Measurements from ENCODE around the gene PPARG. TPM values are rescaled to one million over a fixed set of nuclear protein-coding genes. Genes with fewer than 3 reads are reported as not detected.

PPARG gene
- polyA plus RNA-seq, 1 donor (not counting 4 experiments of a cell fraction or from before 2014, with no cell fraction given): 3.1 TPM

DNA sequence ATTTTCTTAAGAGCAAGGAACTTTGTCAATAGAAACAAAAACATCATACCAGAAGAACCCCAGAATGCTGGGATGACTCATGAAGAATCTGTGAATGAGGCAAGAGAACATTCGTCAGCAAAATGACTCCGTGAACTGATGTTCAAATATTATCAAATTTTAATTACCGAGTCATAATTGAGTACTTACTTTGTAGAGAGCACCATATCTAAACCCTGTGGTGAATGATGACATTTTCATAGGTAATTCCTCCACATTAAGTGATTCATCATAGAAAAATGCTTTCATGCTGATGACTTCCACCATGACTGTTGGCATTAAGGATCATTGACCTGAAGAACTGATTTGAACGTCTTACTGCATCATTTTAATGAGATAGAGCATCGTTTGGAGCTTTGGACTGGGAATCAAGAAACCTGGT lies 56.3 kb downstream of the PPARG start:
- Histone ChIP-seq H3K27ac (ENCODE audit: control insufficient read depth, insufficient read depth, low read length) (no peak overlapping the region), H3K9me3 (ENCODE audit: control insufficient read depth, low read depth, low read length) (no peaks in the 10 kb centered on the region), H3K9ac (ENCODE audit: control insufficient read depth, extremely low read depth, insufficient read depth, low read length) (no peak overlapping the region), H4K20me1 (ENCODE audit: control insufficient read depth, extremely low read depth, insufficient read depth, low read length) (no peaks in the 10 kb centered on the region), H3K4me1 (ENCODE audit: control insufficient read depth, extremely low read depth, insufficient read depth, low read length) (peaks cover 19% of the 10 kb centered on the region), H3K4me3 (ENCODE audit: control insufficient read depth in 2 of 3, extremely low read depth in 1 of 3, insufficient read depth in 2 of 3, low read depth in 1 of 3, low read length in 3 of 3) (no peak overlapping the region), H3K4me2 (ENCODE audit: control insufficient read depth, extremely low read depth, insufficient read depth, low read depth, low read length) (peak overlapping the region; percentile 59), H3K79me2 (ENCODE audit: control insufficient read depth, insufficient read depth, low read length) (no peaks in the 10 kb centered on the region), H3K36me3 (ENCODE audit: control insufficient read depth in 2 of 2, extremely low read depth in 1 of 2, insufficient read depth in 2 of 2, low read length in 2 of 2) (no peaks in the 10 kb centered on the region), H3K9me1 (ENCODE audit: control insufficient read depth, extremely low read depth, insufficient read depth, low read length) (no peaks in the 10 kb centered on the region), H3K27me3 (ENCODE audit: control insufficient read depth, extremely low read depth, insufficient read depth, low read length) (no peaks in the 10 kb centered on the region), H2AFZ (ENCODE audit: control insufficient read depth, low read length) (no peak overlapping the region)
- FAIRE-seq: peak; percentile 73
- peak; percentile 63 for DNase-seq (ENCODE audit: low read depth, low spot score)
- dilution Hi-C loops (cut with MboI; ENCODE audit: extremely low pct_ligation_motif_present, low sequenced_read_pairs): no loop called here
- TF ChIP-seq EZH2 (IDR thresholded peaks at IDR 0.05; ENCODE audit: low read length): no peak
- TF ChIP-seq, protein P1, sequence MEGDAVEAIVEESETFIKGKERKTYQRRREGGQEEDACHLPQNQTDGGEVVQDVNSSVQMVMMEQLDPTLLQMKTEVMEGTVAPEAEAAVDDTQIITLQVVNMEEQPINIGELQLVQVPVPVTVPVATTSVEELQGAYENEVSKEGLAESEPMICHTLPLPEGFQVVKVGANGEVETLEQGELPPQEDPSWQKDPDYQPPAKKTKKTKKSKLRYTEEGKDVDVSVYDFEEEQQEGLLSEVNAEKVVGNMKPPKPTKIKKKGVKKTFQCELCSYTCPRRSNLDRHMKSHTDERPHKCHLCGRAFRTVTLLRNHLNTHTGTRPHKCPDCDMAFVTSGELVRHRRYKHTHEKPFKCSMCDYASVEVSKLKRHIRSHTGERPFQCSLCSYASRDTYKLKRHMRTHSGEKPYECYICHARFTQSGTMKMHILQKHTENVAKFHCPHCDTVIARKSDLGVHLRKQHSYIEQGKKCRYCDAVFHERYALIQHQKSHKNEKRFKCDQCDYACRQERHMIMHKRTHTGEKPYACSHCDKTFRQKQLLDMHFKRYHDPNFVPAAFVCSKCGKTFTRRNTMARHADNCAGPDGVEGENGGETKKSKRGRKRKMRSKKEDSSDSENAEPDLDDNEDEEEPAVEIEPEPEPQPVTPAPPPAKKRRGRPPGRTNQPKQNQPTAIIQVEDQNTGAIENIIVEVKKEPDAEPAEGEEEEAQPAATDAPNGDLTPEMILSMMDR (optimal IDR thresholded peaks at IDR 0.05 in 1 of 3, IDR thresholded peaks at IDR 0.05 in 1 of 3, conservative IDR thresholded peaks at IDR 0.05 in 1 of 3; ENCODE audit: extremely low read depth in 1 of 3, insufficient read depth in 2 of 3, low read length in 3 of 3): no peak

DNA sequence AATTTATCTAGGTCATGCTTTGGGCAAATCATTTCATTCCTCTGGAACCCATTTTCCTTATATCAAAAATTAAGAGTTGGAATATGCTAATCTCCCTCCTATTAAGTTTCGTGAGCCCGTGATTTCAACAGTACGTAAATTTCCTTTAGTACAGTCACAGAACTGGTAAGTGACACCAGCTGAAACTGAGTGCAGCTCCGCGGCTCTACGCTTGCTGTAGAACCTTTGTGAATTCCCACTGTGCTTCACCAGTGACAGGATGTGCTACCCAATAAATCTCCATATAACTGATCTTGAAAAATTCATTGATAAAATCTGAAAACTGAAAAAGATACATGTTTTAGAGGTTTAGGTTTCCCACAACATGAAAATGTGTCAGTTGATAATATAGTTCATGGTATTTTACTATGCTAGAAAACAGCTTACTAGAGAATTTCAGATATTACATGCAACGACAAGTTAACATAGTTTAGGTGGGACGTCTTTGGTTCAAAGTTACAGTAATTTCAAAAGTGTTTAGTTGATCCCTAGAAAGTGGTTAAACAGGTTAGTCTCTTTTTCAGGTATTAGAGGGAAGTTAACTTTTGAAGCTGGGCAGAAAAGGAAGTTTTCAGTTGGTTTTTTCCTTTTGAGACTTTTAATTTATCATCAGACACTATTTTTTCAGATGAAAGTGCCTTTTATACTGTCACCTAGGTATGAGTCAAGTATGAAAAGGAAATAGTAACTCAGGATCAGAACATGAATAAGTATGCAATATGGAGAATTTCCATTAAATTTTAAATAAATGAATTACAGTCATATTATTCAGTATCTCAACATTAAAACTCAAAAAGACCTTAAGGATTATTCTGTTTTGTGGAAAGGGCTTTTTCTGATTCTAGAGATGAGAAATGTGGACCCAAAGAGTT lies 57.0 kb downstream of the PPARG start:
- no peak for DNase-seq (ENCODE audit: low read depth, low spot score)
- no peaks in the 10 kb centered on the region for H3K36me3 ChIP-seq (ENCODE audit: control insufficient read depth in 2 of 2, extremely low read depth in 1 of 2, insufficient read depth in 2 of 2, low read length in 2 of 2)
- H3K4me3 ChIP-seq (ENCODE audit: control insufficient read depth in 2 of 3, extremely low read depth in 1 of 3, insufficient read depth in 2 of 3, low read depth in 1 of 3, low read length in 3 of 3): peak overlapping the region in 1 of 3 experiments; percentile 6
- peak overlapping the region; percentile 59 for H3K4me2 ChIP-seq (ENCODE audit: control insufficient read depth, extremely low read depth, insufficient read depth, low read depth, low read length)
- dilution Hi-C loops (cut with MboI; ENCODE audit: extremely low pct_ligation_motif_present, low sequenced_read_pairs): no loop called here
- H3K9ac ChIP-seq (ENCODE audit: control insufficient read depth, extremely low read depth, insufficient read depth, low read length): no peak overlapping the region
- no peak for TF ChIP-seq EZH2 (IDR thresholded peaks at IDR 0.05; ENCODE audit: low read length)
- TF ChIP-seq, protein P1 (optimal IDR thresholded peaks at IDR 0.05 in 1 of 3, IDR thresholded peaks at IDR 0.05 in 1 of 3, conservative IDR thresholded peaks at IDR 0.05 in 1 of 3; ENCODE audit: extremely low read depth in 1 of 3, insufficient read depth in 2 of 3, low read length in 3 of 3): no peak
- peaks cover 19% of the 10 kb centered on the region for H3K4me1 ChIP-seq (ENCODE audit: control insufficient read depth, extremely low read depth, insufficient read depth, low read length)
- H2AFZ ChIP-seq (ENCODE audit: control insufficient read depth, low read length): no peak overlapping the region
- no peaks in the 10 kb centered on the region for H4K20me1 ChIP-seq (ENCODE audit: control insufficient read depth, extremely low read depth, insufficient read depth, low read length)
- no peaks in the 10 kb centered on the region for H3K27me3 ChIP-seq (ENCODE audit: control insufficient read depth, extremely low read depth, insufficient read depth, low read length)
- FAIRE-seq: no peak
- no peaks in the 10 kb centered on the region for H3K79me2 ChIP-seq (ENCODE audit: control insufficient read depth, insufficient read depth, low read length)
- no peaks in the 10 kb centered on the region for H3K9me3 ChIP-seq (ENCODE audit: control insufficient read depth, low read depth, low read length)
- no peaks in the 10 kb centered on the region for H3K9me1 ChIP-seq (ENCODE audit: control insufficient read depth, extremely low read depth, insufficient read depth, low read length)
- peak overlapping the region; percentile 45 for H3K27ac ChIP-seq (ENCODE audit: control insufficient read depth, insufficient read depth, low read length)
